Measurements from ENCODE around the gene AP3B2. TPM values are rescaled to one million over a fixed set of nuclear protein-coding genes. Genes with fewer than 3 reads are reported as not detected.
A peak's percentile ranks its signal among the peaks of the same experiment; 100 is the strongest.

AP3B2 gene
- total and polyA plus RNA-seq, 2 of the 4 experiments (the other 2 are of a cell fraction) = 0.14 TPM; not detected in 1

GRCh38 chr15:82710208-82710555 is 507 bp upstream of the AP3B2 start:
- Histone ChIP-seq H4K91ac (ENCODE audit: insufficient read depth, low read depth, low read length) (no peak overlapping the region), H3K36me3 (ENCODE audit: control insufficient read depth, insufficient read depth, low read length) (no peaks in the 10 kb centered on the region), H4K5ac (ENCODE audit: low read depth, low read length) (no peak overlapping the region), H3K9me3 (ENCODE audit: control insufficient read depth, insufficient read depth, low read length) (no peaks in the 10 kb centered on the region), H2AK5ac (ENCODE audit: low read depth, low read length) (no peak overlapping the region), H3K56ac (ENCODE audit: extremely low read depth, insufficient read depth, low read length) (no peak overlapping the region), H2BK120ac (ENCODE audit: low read depth, low read length) (no peak overlapping the region), H3K14ac (replicated peaks; ENCODE audit: low read depth, low read length) (no peak overlapping the region), H3K9ac (ENCODE audit: low read depth, low read length) (no peak overlapping the region), H3K23ac (ENCODE audit: low read depth, low read length) (no peak overlapping the region), H3K4me2 (ENCODE audit: low read depth, low read length) (peak overlapping the region; percentile 85), H4K20me1 (ENCODE audit: insufficient read depth, low read length) (no peaks in the 10 kb centered on the region), H3K27me3 (ENCODE audit: control insufficient read depth, insufficient read depth, low read length) (peaks cover 5% of the 10 kb centered on the region; the same call in 1 of the 2 replicates), H4K8ac (ENCODE audit: low read depth in 2 of 2, low read length in 2 of 2) (no peak overlapping the region), H3K79me1 (ENCODE audit: low read depth in 1 of 2, low read length in 2 of 2) (no peaks in the 10 kb centered on the region), H3K4me3 (ENCODE audit: insufficient read depth, low read depth, low read length) (peak overlapping the region; percentile 48), H2BK5ac (ENCODE audit: low read depth, low read length, poor library complexity, severe bottlenecking) (no peak overlapping the region), H3K4me1 (ENCODE audit: control insufficient read depth, insufficient read depth, low read length) (peaks cover 2% of the 10 kb centered on the region; the same call in 1 of the 2 replicates), H2BK20ac (ENCODE audit: low read depth, low read length) (no peak overlapping the region), H3K18ac (ENCODE audit: low read depth, low read length) (no peak overlapping the region), H2AK9ac (replicated peaks; ENCODE audit: low read depth, low read length, poor library complexity) (no peak overlapping the region), H3K27ac (ENCODE audit: insufficient read depth, low read length) (no peak overlapping the region), H3K9me1 (ENCODE audit: insufficient read depth, low read length) (peaks cover 6% of the 10 kb centered on the region; the same call in 1 of the 2 replicates), H2BK15ac (ENCODE audit: low read depth, low read length) (no peak overlapping the region), H3K4ac (ENCODE audit: low read depth, low read length) (no peak overlapping the region), H2AFZ (replicated peaks; ENCODE audit: low read length, poor library complexity) (peak overlapping the region; percentile 92)
- dilution Hi-C loops (cut with HindIII; ENCODE audit: low sequenced_read_pairs, unreplicated experiment) (no loop called here), intact Hi-C loops (cut with micrococcal nuclease) (no loop called here), in situ Hi-C loops (cut with MboI; ENCODE audit: low sequenced_read_pairs) (no loop called here)
- ChIA-PET CTCF (no interaction called here), POLR2A (ENCODE audit: unreplicated experiment) (no interaction called here)
- TF ChIP-seq ELK1 (IDR thresholded peaks at IDR 0.05; ENCODE audit: borderline replicate concordance, low read depth, low read length) = no peak
- TF ChIP-seq CEBPB (IDR thresholded peaks at IDR 0.05; ENCODE audit: low read depth, low read length) = no peak
- TF ChIP-seq USF2 (IDR thresholded peaks at IDR 0.05; ENCODE audit: low read depth, low read length) = no peak
- TF ChIP-seq RAD21 (IDR thresholded peaks at IDR 0.05; ENCODE audit: low read length) = no peak
- no peak for TF ChIP-seq RCOR1 (IDR thresholded peaks at IDR 0.05; ENCODE audit: insufficient replicate concordance, low read length)
- ATAC-seq (ENCODE audit: low read depth) = no peak
- WGBS, 2 experiments (ENCODE audit: extremely low coverage in 2 of 2, insufficient read length in 1 of 2) = 38% methylated on average over 3 of the region's 14 CpGs; no CpG with 5 or more reads in 1 of the 2 experiments
- BruUV-seq (replicated peaks) = no TSS peak
- DNase-seq = no peak

Measured in IMR-90 (cell line).